Renal pelvis (tissue), 4 donors: ENCODE data around the gene APCDD1. TPM values are rescaled to one million over a fixed set of nuclear protein-coding genes. Genes with fewer than 3 reads are reported as not detected.
"Not testable (repeated sequence)": the region's sequence is repeated elsewhere in the genome, so short reads cannot be mapped to it uniquely, and the experiment has no call there.

Experiments
- DNase-seq: peaks from one replicate; pipeline ENCODE4 v3.0.0-alpha.2; 2013
- polyA plus RNA-seq, 3 donors: library from polyadenylated mRNA; unstranded; fragments of 120-200 nt; gene quantifications; one replicate each; pipeline ENCODE4 v1.2.1, GENCODE V29; 2013; ENCODE audit not compliant: insufficient read length in 3 of 3

APCDD1 gene
- polyA plus RNA-seq, 3 donors = 94.4 to 132 (median 123) TPM

DNA sequence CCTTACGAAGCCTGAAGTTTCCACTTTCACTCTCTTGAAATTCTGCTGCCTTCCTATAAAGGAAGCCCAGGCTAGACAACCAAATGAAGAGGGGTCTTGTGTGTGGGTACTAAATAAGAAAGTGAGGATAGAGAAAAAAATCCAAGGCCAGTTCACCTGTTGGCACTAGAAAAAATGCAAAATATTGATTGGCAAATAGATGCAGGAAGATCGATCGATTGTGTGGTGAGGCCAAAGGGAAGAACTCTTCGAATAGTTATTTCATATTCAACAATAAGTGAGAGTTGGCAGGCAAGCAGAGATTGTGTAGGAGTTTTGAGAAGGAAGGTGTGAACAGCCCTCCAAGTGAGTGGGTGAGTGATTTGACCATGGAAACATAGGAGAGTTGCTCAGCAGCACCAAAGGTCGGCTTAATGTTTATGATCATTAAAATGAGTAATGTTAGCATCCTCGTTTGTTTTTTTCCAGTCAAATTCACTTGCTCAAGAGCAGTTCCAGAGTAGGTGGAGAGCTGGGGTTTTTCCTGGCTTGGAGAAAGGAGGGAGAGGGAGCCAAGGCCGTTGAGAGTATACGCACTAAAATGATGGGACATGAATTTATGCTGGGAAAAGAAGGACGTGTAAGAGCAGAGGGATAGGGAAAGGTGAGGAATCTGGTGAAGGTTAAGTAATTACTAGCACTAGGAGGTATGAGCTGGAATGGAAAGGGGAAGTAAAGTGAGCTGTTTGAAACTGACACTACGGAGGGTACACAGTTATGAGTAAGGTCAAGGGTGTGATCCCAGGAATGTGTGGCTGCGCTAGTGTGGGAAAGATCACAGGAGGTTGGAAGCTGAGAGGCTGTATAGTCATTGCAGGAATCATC, 70.3 kb downstream of the APCDD1 start:
- no peak for DNase-seq

DNA sequence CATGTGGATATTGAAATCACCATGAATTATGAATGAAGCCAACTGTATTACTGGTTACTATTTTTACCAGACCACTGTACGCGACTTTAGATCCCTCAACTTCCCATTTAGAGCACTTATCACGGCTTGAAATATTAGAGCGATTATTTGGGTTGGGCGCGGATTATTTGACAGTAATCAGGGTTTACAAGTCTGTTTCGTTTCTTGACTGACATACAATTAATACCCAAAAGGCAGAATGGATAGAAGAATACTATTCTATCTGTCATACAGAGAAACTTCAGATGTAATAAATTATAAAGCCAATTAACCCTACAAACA, 70.9 kb downstream of the APCDD1 start:
- no peak for DNase-seq

DNA sequence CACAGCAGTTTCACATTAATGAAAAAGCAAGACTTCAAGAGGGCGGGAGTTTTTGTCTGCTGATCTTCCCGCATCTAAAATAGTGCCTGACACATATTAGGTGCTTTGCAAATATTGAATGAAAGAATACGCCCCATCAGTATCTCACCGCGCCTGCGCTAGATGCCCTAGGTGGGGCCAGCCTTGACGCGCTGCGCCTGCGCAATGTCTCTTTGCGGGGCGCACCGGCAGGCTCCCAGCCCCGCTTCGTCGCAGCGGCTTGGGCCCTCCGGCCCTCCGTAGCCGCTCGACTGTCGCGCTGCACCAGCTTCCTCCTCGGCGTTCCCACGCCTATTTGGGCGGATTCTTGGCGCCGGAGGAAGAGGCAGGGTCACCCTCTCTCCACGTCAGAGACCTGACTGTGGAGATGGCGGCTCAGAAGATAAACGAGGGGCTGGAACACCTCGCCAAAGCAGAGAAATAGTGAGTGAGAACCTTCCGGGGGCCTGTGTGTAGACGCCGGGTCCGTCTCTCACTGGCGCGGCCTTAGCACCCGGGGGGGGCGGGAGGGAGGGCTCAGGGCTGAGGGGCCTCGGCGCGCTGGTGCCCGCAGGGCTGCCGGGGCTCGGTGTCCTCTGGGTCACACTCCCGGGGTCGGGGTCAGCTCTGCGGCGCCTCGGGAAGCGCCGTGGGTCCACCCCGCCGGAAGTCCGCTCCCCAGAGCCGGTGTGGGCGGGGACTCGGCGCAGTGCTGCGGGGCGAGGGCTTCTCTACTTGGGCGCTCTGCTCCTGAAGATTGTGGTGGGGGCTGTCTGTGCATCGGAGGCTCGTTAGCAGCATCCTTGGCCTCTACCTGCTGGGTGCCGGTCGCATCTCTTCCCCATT, 71.5 kb downstream of the APCDD1 start, which contains the start of gene NAPG:
NAPG (plus strand) TSS at position 331 of the 864 bp plus-strand sequence; CDS start at position 407, 76 bp downstream.
- peak; percentile 93 for DNase-seq

DNA sequence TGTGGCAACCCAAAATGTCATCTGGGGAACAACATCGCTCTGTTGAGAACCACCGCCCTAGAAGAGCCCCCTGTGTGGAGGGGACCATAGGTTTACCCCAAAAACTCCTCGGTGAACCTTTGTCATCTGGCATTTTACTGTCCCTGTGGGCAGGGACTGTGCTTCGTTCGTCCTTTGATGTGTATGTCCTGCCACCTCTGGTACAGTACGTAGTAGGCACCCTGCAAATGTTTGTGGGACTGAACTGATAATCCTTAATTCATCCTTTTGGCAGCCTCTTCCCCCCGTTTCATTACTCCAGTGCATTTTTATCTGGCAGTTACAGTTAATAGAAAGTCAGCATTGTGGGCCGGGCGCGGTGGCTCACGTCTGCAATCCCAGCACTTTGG, 72.1 kb downstream of the APCDD1 start:
- DNase-seq = no peak

DNA sequence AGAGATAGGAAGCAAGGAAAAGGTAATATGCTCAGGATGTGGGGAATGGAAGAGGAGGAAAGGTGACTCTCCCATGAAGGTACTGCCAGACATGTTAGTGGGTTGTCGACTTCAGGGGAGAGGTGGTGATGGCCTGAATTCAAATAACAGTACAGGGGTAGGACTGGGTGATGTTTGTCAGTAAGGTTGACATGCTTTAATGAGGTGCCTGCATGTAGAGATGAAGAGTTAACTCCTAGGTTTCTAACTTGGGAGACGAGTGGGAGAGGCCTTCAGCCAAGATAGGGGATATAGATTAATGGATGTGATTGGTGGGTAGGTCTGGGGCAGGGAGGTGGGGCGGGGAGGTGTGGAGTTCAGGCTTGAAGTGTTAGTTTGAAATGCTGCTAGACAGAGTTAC, 74.0 kb downstream of the APCDD1 start:
- no peak for DNase-seq

DNA sequence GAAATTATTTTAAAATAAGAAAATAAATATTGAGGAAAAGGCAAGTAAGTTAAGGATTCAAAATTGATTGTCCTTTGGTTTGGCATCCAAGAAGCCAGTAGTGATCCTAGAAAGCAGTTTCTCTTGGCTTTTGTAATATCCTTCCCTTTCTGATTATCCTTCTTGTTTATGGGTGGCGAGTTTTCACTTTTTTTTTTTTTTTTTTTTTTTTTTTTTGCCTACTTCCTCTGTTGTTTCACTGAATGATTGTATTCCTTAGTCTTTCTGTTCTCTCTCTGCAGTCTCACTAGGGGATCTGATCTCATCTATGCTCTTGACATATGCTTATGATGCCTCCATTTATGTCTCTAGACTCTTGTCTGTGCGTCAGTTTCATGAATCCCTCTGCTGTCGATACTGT, 75.6 kb downstream of the APCDD1 start:
- no peak for DNase-seq

DNA sequence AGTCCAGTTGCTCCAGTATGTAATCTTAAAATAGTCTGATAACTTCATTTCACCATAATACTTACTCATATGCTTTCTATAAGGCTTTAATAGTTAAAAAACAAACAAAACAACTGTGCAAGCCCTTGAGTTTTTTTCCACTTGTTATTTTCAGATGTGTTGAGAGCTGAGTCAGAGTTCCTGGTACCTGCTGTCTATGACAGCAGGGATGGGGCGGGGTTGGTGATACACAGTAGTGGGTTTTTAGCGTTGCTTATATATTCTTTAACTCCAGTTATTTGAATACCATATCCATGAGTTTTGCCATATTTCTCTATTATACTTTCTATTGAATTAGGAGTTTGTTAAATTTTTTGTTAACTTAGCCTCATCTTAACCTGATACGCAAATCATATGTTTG, 76.4 kb downstream of the APCDD1 start:
- no peak for DNase-seq

DNA sequence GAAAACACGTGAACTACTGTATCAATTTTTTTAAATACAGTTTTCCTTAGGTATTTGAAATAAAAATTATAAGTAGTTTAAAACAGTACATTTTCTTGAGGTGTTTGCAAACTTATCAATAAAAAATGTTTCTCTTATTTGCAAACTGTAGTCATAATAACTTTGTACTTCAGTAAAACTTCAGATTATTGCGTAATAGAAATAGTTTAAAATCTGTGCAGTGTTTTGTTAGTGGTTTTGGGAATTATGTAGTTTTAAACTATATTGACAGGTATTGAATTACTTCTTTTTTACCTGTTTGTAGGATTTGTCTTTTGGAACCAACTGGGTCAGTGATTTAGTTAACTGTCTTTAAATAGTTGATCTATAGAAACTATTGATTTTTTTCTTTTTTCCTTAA, 78.7 kb downstream of the APCDD1 start:
- DNase-seq = no peak

DNA sequence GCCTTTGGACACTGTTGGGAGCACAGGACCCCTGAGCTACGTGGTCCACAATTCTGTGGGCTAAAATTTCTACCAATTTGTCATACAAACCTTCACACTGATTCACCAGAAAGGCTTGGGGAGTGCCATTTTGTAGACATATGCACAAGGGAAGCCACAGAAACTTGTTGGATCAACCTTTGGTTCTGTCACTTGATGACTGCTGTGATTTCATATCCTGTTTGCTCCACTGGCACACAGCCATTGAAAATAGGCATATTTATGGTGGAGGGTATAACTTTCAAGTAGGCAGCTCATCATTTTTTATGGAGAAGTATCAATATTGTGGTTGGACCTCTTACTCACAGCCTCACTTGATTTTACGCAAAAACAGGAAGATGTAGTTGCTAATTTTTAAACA, 81.8 kb downstream of the APCDD1 start:
- no peak for DNase-seq

DNA sequence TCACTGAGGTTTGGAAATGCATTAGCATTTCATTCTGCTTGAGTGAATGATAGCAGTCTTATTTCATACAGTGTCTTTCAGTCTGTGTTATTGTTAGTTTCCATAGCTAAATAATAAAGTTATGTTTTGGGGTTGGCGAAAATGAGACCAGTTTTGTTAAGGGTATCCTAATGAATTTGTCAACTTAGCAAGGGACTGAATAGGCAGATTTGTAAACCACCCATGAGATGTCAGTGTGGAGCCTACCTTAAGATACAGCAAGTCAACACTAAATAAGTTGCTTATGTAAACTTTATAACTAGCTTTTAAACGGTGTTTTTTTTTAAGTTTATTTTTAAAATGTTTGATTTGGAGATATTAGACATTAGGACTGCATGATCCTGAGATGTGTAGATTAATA, 83.3 kb downstream of the APCDD1 start:
- no peak for DNase-seq

DNA sequence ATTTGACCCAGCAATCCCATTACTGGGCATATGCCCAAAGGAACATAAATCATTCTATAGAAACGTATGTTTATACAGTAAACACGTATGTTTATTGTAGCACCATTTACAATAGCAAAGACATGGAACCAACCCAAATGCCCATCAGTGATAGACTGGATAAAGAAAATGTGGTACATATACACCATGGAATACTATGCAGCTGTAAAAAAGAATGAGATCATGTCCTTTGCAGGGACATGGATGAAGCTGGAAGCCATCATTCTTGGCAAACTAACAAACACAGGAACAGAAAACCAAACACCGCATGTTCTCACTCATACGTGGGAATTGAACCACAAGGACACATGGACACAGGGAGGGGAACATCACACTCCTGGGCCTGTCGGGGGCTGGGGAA, 84.7 kb downstream of the APCDD1 start:
- DNase-seq = not testable (repeated sequence)

Other genes starting within 250 kb of the APCDD1 start
- gene NAPG, start 71.4 kb downstream of the APCDD1 start, polyA plus RNA-seq = 10 to 100 TPM; 14.8 to 32.6 (median 23.0) TPM